T follicular helper cell (primary cell): ENCODE data around the gene ADGRB3.
"Not testable (repeated sequence)": the region's sequence is repeated elsewhere in the genome, so short reads cannot be mapped to it uniquely, and the experiment has no call there.

Experiments used
- DNase-seq: peaks from one replicate; pipeline ENCODE4 v3.0.0-alpha.2; 2020; ENCODE audit warnings: low read depth

ADGRB3 gene

GRCh38 chr6:68790128-68790527, 155.0 kb downstream of the ADGRB3 start:
- not testable (repeated sequence) for DNase-seq

DNA sequence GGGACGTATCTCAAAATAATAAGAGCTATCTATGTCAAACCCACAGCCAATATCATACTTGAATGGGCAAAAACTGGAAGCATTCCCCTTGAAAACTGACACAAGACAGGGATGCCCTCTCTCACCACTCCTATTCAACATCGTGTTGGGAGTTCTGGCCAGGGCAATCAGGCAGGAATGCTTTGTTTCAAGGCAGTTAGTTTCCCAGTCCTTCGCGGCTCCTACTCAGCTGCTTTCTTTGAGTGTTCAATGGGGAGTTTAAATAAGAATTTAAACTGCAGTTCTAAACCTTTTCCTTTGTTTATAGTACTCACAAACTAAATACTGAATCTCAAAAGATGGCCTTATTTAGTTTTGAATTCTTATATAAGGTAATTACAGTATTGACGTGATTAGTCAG, 179.9 kb downstream of the ADGRB3 start:
- not testable (repeated sequence) for DNase-seq

DNA sequence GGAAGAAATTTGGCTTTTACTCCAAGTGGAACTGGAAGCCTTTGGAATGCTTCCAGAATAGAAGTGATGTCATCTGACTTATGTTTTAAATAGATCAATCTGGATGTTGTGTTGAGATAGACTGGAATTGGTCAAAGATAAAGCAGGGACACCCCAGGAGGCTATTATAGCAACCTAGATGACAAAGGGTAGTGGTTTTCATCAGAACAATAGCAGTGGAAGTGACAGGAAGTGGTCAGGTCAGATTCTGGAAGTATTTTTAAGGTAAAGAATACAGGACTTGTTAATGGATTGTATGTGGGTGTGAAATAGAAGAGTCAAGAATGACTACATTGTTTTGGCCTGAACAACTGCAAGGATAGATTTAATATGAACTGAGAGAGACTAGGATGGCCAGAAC, 191.4 kb downstream of the ADGRB3 start:
- no peak for DNase-seq

DNA sequence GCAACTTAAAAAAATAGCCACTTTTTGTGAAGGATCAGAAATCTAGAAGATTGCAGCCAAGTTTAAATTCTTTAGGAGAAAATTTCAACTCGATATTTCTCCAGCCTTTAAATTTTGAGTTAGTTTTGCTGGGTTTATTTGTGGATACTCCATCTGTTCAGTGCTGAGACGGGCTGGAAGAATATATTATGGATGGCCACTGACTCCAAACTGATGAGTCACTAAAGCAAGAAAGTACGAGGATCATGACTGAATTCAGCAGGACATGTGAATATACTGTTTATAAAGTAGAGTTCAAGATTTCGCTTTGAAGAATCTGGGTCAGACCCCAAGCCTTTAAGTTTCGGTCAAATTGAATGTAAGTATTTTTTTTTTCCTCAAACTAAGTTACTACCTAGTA, 199.5 kb downstream of the ADGRB3 start:
- DNase-seq = no peak

DNA sequence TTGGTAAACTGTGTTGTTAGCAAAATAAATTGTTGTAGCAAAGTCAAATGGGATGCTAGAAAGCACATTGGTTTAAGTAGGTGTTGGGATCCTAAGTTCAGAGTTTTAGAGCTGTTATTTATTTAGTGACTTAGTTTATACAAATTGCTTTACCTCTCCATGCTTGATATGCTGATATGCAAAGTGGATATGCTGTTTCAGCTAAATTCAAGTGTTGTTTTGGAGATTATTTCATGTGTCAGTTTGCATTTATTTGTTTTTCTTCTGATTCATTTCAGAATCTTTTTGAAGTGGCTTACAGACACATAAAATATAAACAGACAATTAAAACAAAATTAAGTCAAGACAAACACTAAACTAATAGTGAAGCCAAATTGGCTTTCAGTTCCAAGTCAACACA, 203.5 kb downstream of the ADGRB3 start:
- DNase-seq = no peak

DNA sequence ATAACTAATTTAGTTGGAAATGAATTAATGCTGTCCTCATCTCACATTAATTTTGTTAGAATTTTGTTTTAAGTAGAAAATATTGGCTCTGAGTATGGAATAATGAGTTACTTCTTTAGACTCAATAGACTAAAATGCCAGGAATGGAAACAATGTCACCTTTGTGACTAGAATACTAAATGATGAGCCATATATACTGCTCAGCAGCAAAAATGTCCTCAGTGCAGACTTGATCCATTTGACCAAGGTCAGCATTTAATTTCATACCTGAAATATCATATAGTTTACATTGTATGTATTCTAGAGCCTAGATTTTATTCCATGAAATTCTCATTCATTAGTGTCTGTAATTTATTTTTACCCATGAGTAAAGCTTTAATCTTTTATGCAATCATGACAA, 217.7 kb downstream of the ADGRB3 start:
- no peak for DNase-seq

GRCh38 chr6:68859233-68859632, 224.2 kb downstream of the ADGRB3 start:
- DNase-seq = no peak

DNA sequence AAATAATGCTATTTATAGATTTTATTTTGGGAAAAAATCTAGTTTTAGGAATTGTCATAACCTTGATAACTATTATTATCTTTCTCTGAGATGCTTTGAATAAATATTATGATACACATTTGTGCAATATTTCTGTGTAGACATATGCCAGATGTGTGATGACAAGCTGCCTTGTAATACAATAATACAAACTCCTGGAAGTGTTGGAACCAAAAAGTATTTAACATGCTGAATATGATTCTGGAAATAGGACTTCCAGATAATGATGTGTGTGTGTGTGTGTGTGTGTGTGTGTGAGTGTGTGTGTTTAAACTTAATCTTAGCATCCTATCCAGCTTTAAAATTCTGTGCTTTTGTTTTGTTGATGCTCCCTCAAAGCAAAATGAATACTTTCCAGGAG, 233.6 kb downstream of the ADGRB3 start:
- DNase-seq = no peak

DNA sequence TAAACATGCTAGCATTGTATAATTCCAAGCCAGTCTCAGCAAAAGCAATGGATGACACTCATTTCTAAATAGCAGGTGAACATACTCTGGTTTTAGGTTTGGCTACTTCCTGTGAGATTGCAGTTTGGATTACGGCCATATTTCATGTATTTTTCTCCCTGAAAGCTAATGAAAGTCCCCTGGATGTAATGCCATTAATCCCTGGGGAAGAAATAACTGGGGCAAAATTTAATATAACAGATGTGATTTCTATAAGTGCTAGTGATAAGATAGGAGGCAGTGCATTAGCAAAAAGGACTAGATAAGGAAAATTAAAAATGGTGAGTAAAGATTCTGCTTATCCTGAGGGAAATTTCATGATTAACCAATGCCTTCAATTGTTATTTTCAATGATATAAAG, 238.2 kb downstream of the ADGRB3 start:
- no peak for DNase-seq

DNA sequence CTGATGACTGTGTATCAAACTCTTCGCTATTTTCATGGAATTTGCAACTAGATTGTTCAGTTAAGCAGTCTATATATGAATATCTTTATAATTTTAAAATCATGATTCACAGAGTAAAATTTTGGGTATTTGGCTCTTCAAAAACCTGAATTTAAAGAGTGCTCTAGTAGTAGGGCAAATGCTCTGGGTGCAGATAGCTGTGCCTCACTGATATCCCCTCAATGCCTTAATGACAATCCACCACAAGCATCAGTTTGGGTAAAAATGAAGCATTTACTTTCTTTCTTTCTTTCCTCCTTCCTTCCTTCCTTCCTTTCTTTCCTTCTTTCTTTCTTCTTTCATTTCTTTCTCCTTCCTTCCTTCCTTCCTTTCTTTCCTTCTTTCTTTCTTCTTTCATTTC, 239.7 kb downstream of the ADGRB3 start:
- DNase-seq = no peak

- DNase-seq = no peak
Observed at GRCh38 chr6:68875403-68875802, 240.3 kb downstream of the ADGRB3 start.

- no peak for DNase-seq
Observed at GRCh38 chr6:68876792-68877493, 241.9 kb downstream of the ADGRB3 start.

DNA sequence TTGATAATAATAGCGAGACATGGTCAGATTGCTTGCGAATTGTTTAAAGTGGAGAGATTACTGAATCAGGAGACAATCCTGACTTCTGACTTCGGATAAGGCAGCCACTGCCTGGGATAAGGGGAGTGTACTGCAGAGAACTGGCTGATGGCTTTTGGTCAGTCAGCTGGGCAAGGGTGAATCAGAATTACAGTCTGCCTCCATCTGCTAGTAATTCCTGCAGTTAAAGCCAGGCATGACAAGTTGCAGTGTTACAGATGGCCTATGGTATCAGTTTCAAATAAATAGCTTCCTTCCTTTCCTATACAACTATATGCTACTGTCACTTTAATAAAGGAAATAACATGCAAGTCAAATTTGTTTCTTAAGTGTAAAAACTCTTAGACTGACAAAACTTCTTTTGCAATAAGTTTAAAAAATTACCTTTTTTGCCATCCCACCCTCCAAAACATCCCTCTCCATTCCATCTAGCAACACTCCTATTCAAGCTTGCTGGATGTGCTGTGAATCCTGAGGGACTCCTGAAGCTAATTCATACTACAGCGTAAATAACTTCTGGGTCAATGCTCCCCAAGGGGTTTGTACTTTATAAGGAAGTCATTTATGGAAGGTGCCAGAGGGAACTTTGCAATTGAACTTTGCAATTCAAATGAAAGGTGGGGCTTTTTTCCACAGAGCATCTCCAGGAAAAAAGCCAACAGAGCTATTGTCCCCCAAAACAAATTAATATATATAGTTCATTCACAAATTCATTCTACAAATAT, 245.2 kb downstream of the ADGRB3 start:
- DNase-seq = no peak

DNA sequence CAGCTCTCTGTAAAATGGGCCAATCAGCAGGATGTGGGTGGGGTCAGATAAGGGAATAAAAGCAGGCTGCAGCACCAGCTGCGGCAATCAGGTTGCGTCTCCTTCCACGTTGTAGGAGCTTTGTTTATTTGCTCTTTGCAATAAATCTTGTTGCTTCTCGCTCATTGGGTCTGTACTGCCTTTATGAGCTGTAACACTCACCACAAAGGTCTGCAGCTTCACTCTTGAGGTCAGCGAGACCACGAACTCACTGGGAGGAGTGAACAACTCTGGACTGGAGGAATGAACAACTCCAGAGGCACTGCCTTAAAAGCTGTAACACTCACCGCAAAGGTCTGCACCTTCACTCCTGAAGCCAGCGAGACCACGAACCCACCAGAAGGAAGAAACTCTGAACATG, 248.2 kb downstream of the ADGRB3 start:
- not testable (repeated sequence) for DNase-seq

DNA sequence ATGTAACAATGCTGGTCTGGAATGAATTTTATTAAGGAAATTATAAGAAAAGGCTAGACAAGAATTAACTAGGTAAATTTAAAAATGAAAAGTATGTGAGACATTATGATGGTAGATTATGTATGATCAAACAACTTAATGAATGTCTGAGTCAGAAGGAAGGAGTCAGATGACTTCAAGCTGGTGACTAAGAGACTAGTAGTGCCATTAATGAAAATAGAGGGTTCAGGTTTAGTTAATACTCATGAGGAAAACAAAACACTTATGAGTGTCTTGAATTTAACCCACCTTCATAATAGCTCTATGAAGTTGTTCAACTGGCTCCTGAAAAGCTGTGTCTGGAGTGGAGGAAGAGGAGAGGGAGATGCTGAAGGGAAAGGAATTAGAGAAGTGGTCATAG, 256.3 kb downstream of the ADGRB3 start:
- DNase-seq = no peak

GRCh38 chr6:68892452-68892851, 257.4 kb downstream of the ADGRB3 start:
- no peak for DNase-seq

DNA sequence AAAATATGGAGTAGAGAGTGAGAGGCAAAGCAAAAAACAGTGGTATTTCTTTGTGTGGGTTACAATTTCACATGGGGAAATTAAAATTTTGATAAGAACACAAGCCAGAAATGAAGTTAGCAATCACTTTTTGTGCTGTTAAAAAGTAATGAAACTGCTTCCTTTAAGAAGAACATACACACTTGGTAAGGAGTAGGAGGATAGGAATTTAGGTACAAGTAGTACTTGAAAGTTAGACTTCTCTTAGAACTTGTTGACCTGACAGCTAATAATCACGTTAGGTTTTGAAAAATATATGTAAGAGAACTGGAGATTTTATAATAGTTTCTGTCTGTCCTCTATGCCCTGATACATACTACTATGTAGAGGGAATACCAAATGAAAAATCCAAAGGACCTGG, 260.8 kb downstream of the ADGRB3 start:
- no peak for DNase-seq

- no peak for DNase-seq
Observed at GRCh38 chr6:68901044-68901443, 266.0 kb downstream of the ADGRB3 start.

DNA sequence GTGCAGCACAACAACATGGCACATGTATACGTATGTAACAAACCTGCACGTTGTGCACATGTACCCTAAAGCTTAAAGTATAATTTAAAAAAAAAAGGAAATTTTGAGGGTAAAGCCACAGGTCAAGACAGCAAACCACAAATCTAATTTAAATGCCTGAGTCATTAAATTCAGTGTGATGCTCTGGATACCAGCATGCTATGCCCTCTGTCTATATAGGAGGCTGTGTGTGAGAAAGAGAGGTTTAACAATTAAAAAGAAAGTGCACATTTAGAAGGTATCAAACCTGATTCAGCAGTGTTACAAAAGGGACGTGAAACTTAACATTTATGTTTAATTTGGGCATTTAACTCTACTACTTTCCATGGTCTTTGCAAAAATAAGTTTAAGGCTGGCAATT, 276.3 kb downstream of the ADGRB3 start:
- no peak for DNase-seq

GRCh38 chr6:68911811-68912210, 276.7 kb downstream of the ADGRB3 start:
- DNase-seq = no peak

GRCh38 chr6:68912805-68913204, 277.7 kb downstream of the ADGRB3 start:
- not testable (repeated sequence) for DNase-seq

GRCh38 chr6:68915586-68915985, 280.5 kb downstream of the ADGRB3 start:
- DNase-seq = no peak

GRCh38 chr6:68919537-68919936, 284.5 kb downstream of the ADGRB3 start:
- no peak for DNase-seq

- DNase-seq = no peak
Observed at GRCh38 chr6:68941345-68941744, 306.3 kb downstream of the ADGRB3 start.
